ENCODE measurements around the gene SPARCL1.

The SPARCL1 gene

GRCh38 chr4:87502580-87503238 is 26.5 kb downstream of the SPARCL1 start:
- H3K36me3 ChIP-seq (ENCODE audit: control insufficient read depth in 1 of 2, insufficient read depth in 2 of 2, low read length in 2 of 2), result no peaks in the 10 kb centered on the region
- no peaks in the 10 kb centered on the region for H3K9me3 ChIP-seq (ENCODE audit: insufficient read depth, low read depth, low read length)
- no peak overlapping the region for H2BK5ac ChIP-seq (ENCODE audit: low read depth, low read length, poor library complexity)
- no peak overlapping the region for H4K8ac ChIP-seq (ENCODE audit: low read depth, low read length)
- H3K23ac ChIP-seq (ENCODE audit: low read length), result no peak overlapping the region
- no peak overlapping the region for H2BK120ac ChIP-seq (ENCODE audit: insufficient read depth, low read length, poor library complexity)
- no peaks in the 10 kb centered on the region for H3K79me1 ChIP-seq (ENCODE audit: low read length)
- H3K79me2 ChIP-seq (ENCODE audit: control insufficient read depth, insufficient read depth, low read length, poor library complexity), result no peaks in the 10 kb centered on the region
- H3K9ac ChIP-seq (ENCODE audit: low read length), result no peak overlapping the region
- no peak overlapping the region for H3K4me2 ChIP-seq (ENCODE audit: low read length)
- H4K91ac ChIP-seq (ENCODE audit: low read depth, low read length), result no peak overlapping the region
- H2BK12ac ChIP-seq (ENCODE audit: low read length), result no peak overlapping the region
- H3K4ac ChIP-seq (ENCODE audit: low read depth, low read length), result no peak overlapping the region
- no peak overlapping the region for H3K14ac ChIP-seq (ENCODE audit: low read length)
- no peak overlapping the region for H3K18ac ChIP-seq (ENCODE audit: low read length)
- H3K4me1 ChIP-seq (ENCODE audit: control insufficient read depth in 1 of 2, insufficient read depth in 2 of 2, low read length in 2 of 2), result no peaks in the 10 kb centered on the region
- H2AFZ ChIP-seq (ENCODE audit: insufficient read depth, low read length, poor library complexity), result no peak overlapping the region
- H3K4me3 ChIP-seq (ENCODE audit: low read depth, low read length), result no peak overlapping the region
- H2AK5ac ChIP-seq (ENCODE audit: low read length), result no peak overlapping the region
- DNase-seq, result no peak
- no peak overlapping the region for H3K27ac ChIP-seq (ENCODE audit: low read depth, low read length)
- no peak overlapping the region for H4K12ac ChIP-seq (ENCODE audit: low read depth, low read length)
- H3K27me3 ChIP-seq (ENCODE audit: insufficient read depth, low read length), result no peaks in the 10 kb centered on the region

DNA sequence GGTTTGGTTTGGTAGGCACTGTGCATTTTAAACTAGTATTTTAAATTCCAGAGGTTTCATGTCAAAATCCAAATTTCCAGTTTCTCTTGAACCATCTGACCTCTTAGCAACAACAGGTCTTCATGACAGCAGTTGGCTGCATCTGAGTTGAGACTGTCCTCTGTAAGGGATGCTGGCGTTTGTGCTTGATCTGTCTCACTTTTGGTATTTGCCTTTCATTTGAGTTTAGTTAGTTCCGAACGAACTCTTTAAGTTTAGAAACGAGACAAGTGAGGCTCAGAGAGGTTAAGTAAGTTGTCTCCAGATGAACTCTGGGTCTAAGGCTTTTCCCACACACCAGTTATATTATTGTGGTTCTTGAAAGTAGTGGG is 29.1 kb downstream of the SPARCL1 start:
- no peak overlapping the region for H3K14ac ChIP-seq (ENCODE audit: low read length)
- H3K27ac ChIP-seq (ENCODE audit: low read depth, low read length), result no peak overlapping the region
- no peak overlapping the region for H3K18ac ChIP-seq (ENCODE audit: low read length)
- H3K4me1 ChIP-seq (ENCODE audit: control insufficient read depth in 1 of 2, insufficient read depth in 2 of 2, low read length in 2 of 2), result no peaks in the 10 kb centered on the region
- no peak overlapping the region for H3K9ac ChIP-seq (ENCODE audit: low read length)
- no peaks in the 10 kb centered on the region for H3K79me1 ChIP-seq (ENCODE audit: low read length)
- no peaks in the 10 kb centered on the region for H3K36me3 ChIP-seq (ENCODE audit: control insufficient read depth in 1 of 2, insufficient read depth in 2 of 2, low read length in 2 of 2)
- H3K4me3 ChIP-seq (ENCODE audit: low read depth, low read length), result no peak overlapping the region
- no peak overlapping the region for H2BK12ac ChIP-seq (ENCODE audit: low read length)
- H2BK120ac ChIP-seq (ENCODE audit: insufficient read depth, low read length, poor library complexity), result no peak overlapping the region
- H3K27me3 ChIP-seq (ENCODE audit: insufficient read depth, low read length), result no peaks in the 10 kb centered on the region
- H2AFZ ChIP-seq (ENCODE audit: insufficient read depth, low read length, poor library complexity), result no peak overlapping the region
- no peak overlapping the region for H4K8ac ChIP-seq (ENCODE audit: low read depth, low read length)
- H3K4me2 ChIP-seq (ENCODE audit: low read length), result no peak overlapping the region
- H4K91ac ChIP-seq (ENCODE audit: low read depth, low read length), result no peak overlapping the region
- no peak overlapping the region for H2BK5ac ChIP-seq (ENCODE audit: low read depth, low read length, poor library complexity)
- no peak overlapping the region for H3K23ac ChIP-seq (ENCODE audit: low read length)
- no peak overlapping the region for H2AK5ac ChIP-seq (ENCODE audit: low read length)
- DNase-seq, result no peak
- no peak overlapping the region for H3K4ac ChIP-seq (ENCODE audit: low read depth, low read length)
- no peaks in the 10 kb centered on the region for H3K79me2 ChIP-seq (ENCODE audit: control insufficient read depth, insufficient read depth, low read length, poor library complexity)
- H3K9me3 ChIP-seq (ENCODE audit: insufficient read depth, low read depth, low read length), result no peaks in the 10 kb centered on the region
- no CpG with 5 or more reads among the region's 4 CpGs for WGBS (ENCODE audit: extremely low coverage, insufficient coverage, insufficient read length)
- no peak overlapping the region for H4K12ac ChIP-seq (ENCODE audit: low read depth, low read length)

DNA sequence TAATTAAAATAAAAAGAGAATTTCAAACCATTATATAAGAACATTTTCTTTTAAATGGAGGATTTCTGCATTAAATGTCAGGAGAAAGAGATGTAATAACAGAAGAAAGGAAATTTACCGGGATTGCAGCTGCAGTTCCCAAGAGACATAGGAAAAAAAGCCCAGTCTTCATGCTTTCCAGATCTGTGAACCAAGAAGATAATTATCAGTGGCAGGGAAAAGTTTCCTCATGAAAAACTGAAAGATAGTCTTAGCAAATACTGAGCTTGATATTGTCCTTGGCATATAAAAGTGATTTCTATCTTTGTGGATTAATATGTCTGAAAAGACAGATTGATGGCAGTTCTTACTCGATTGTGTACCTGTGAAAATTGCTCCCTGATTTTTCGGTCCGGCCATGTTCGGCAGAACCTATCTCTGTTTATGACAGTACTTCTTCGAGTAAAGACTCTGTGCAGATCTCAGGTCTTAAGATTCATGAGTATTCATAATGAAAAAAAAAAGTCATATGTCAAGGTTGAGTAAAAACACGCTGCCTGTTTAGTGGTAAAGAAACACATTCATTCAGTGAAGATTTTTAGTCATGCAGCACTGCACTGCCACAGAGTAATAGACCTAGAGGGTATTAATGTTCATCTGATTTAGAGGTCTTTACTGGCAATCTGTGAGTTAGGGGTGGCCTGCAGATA is 29.6 kb downstream of the SPARCL1 start:
- Histone ChIP-seq H4K8ac (ENCODE audit: low read depth, low read length) (no peak overlapping the region), H2AFZ (ENCODE audit: insufficient read depth, low read length, poor library complexity) (no peak overlapping the region), H3K4me2 (ENCODE audit: low read length) (no peak overlapping the region), H3K79me1 (ENCODE audit: low read length) (no peaks in the 10 kb centered on the region), H3K79me2 (ENCODE audit: control insufficient read depth, insufficient read depth, low read length, poor library complexity) (no peaks in the 10 kb centered on the region), H2BK5ac (ENCODE audit: low read depth, low read length, poor library complexity) (no peak overlapping the region), H3K4me3 (ENCODE audit: low read depth, low read length) (no peak overlapping the region), H2AK5ac (ENCODE audit: low read length) (no peak overlapping the region), H3K4ac (ENCODE audit: low read depth, low read length) (no peak overlapping the region), H3K9me3 (ENCODE audit: insufficient read depth, low read depth, low read length) (no peaks in the 10 kb centered on the region), H4K12ac (ENCODE audit: low read depth, low read length) (no peak overlapping the region), H3K9ac (ENCODE audit: low read length) (no peak overlapping the region), H3K36me3 (ENCODE audit: control insufficient read depth in 1 of 2, insufficient read depth in 2 of 2, low read length in 2 of 2) (no peaks in the 10 kb centered on the region), H3K4me1 (ENCODE audit: control insufficient read depth in 1 of 2, insufficient read depth in 2 of 2, low read length in 2 of 2) (no peaks in the 10 kb centered on the region), H3K18ac (ENCODE audit: low read length) (no peak overlapping the region), H2BK12ac (ENCODE audit: low read length) (no peak overlapping the region), H3K27me3 (ENCODE audit: insufficient read depth, low read length) (no peaks in the 10 kb centered on the region), H3K23ac (ENCODE audit: low read length) (no peak overlapping the region), H2BK120ac (ENCODE audit: insufficient read depth, low read length, poor library complexity) (no peak overlapping the region), H3K14ac (ENCODE audit: low read length) (no peak overlapping the region), H3K27ac (ENCODE audit: low read depth, low read length) (no peak overlapping the region), H4K91ac (ENCODE audit: low read depth, low read length) (no peak overlapping the region)
- no peak for DNase-seq
- WGBS (ENCODE audit: extremely low coverage, insufficient coverage, insufficient read length), result no CpG with 5 or more reads among the region's 7 CpGs

GRCh38 chr4:87498446-87498900 is 30.7 kb downstream of the SPARCL1 start:
- no peak overlapping the region for H2AFZ ChIP-seq (ENCODE audit: insufficient read depth, low read length, poor library complexity)

More at GRCh38 chr4:87498446-87498900, 30.7 kb downstream of the SPARCL1 start:
- Histone ChIP-seq H3K23ac (ENCODE audit: low read length) (no peak overlapping the region), H3K27ac (ENCODE audit: low read depth, low read length) (no peak overlapping the region), H3K18ac (ENCODE audit: low read length) (no peak overlapping the region), H3K4me2 (ENCODE audit: low read length) (no peak overlapping the region), H3K4me3 (ENCODE audit: low read depth, low read length) (no peak overlapping the region), H3K36me3 (ENCODE audit: control insufficient read depth in 1 of 2, insufficient read depth in 2 of 2, low read length in 2 of 2) (no peaks in the 10 kb centered on the region), H3K9me3 (ENCODE audit: insufficient read depth, low read depth, low read length) (no peaks in the 10 kb centered on the region), H3K79me1 (ENCODE audit: low read length) (no peaks in the 10 kb centered on the region), H3K79me2 (ENCODE audit: control insufficient read depth, insufficient read depth, low read length, poor library complexity) (no peaks in the 10 kb centered on the region), H2BK120ac (ENCODE audit: insufficient read depth, low read length, poor library complexity) (no peak overlapping the region), H3K14ac (ENCODE audit: low read length) (no peak overlapping the region), H4K8ac (ENCODE audit: low read depth, low read length) (no peak overlapping the region), H4K12ac (ENCODE audit: low read depth, low read length) (no peak overlapping the region), H3K27me3 (ENCODE audit: insufficient read depth, low read length) (no peaks in the 10 kb centered on the region), H4K91ac (ENCODE audit: low read depth, low read length) (no peak overlapping the region), H3K4ac (ENCODE audit: low read depth, low read length) (no peak overlapping the region), H2BK12ac (ENCODE audit: low read length) (no peak overlapping the region), H2BK5ac (ENCODE audit: low read depth, low read length, poor library complexity) (no peak overlapping the region), H3K4me1 (ENCODE audit: control insufficient read depth in 1 of 2, insufficient read depth in 2 of 2, low read length in 2 of 2) (no peaks in the 10 kb centered on the region), H3K9ac (ENCODE audit: low read length) (no peak overlapping the region), H2AK5ac (ENCODE audit: low read length) (no peak overlapping the region)
- DNase-seq, result no peak
- no CpG with 5 or more reads among the region's 5 CpGs for WGBS (ENCODE audit: extremely low coverage, insufficient coverage, insufficient read length)

All from trophoblast cell (in vitro differentiated cells and primary cell).